Loucy (cell line): ENCODE data around the gene TMEM178B.

Source experiments
- H2AFZ ChIP-seq: fragments of 200-600 bp; sonication (generic); 2 replicates; pipeline ENCODE4 v1.6.0; 2016; ENCODE audit warnings: antibody characterized with exemption, mild to moderate bottlenecking, low read length, moderate library complexity
- H3F3A ChIP-seq: fragments of 200-600 bp; 2 replicates; pipeline ENCODE4 v1.6.0; 2016; ENCODE audit warnings: antibody characterized with exemption, low read depth, mild to moderate bottlenecking
- H3K27me3 ChIP-seq: fragments of 200-600 bp; sonication (generic); 2 replicates; pipeline ENCODE4 v1.6.1; 2014; ENCODE audit warnings: low read length, mild to moderate bottlenecking; ENCODE audit not compliant: insufficient read depth, poor library complexity, severe bottlenecking
- H3K36me3 ChIP-seq: fragments of 200-600 bp; sonication (generic); 2 replicates; pipeline ENCODE4 v1.6.1; 2016; ENCODE audit warnings: low read length; ENCODE audit not compliant: insufficient read depth
- H3K4me1 ChIP-seq: fragments of 200-600 bp; sonication (generic); 2 replicates; pipeline ENCODE4 v1.5.1; 2014; ENCODE audit warnings: low read length, mild to moderate bottlenecking; ENCODE audit not compliant: insufficient read depth, poor library complexity, severe bottlenecking
- H3K4me2 ChIP-seq: fragments of 200-600 bp; sonication (generic); 2 replicates; pipeline ENCODE4 v1.6.0; 2014; ENCODE audit warnings: antibody characterized with exemption, low read length, low read depth, mild to moderate bottlenecking; ENCODE audit not compliant: poor library complexity, severe bottlenecking
- H3K4me3 ChIP-seq: fragments of 200-600 bp; sonication (generic); 2 replicates; pipeline ENCODE4 v1.5.1; 2014; ENCODE audit warnings: low read length, mild to moderate bottlenecking, mixed read lengths; ENCODE audit not compliant: poor library complexity, severe bottlenecking
- H3K79me2 ChIP-seq: fragments of 200-600 bp; sonication (generic); 2 replicates; pipeline ENCODE4 v1.6.1; 2014; ENCODE audit warnings: low read length; ENCODE audit not compliant: insufficient read depth
- H3K9ac ChIP-seq: fragments of 200-600 bp; sonication (generic); 2 replicates; pipeline ENCODE4 v1.6.0; 2014; ENCODE audit warnings: mild to moderate bottlenecking, low read depth, low read length, moderate library complexity; ENCODE audit not compliant: poor library complexity, severe bottlenecking
- H3K9me2 ChIP-seq: fragments of 200-600 bp; sonication (generic); replicated peaks from 2 replicates; pipeline ENCODE4 v1.6.1; 2016; ENCODE audit warnings: low read depth, low read length, mixed read lengths
- H3K9me3 ChIP-seq: fragments of 200-600 bp; sonication (generic); 2 replicates; pipeline ENCODE4 v1.6.1; 2014; ENCODE audit warnings: mild to moderate bottlenecking, antibody characterized with exemption, low read length, low read depth; ENCODE audit not compliant: insufficient read depth
- H4K20me1 ChIP-seq: fragments of 200-600 bp; sonication (generic); 2 replicates; pipeline ENCODE4 v1.6.0; 2014; ENCODE audit warnings: antibody characterized with exemption, low read length, mild to moderate bottlenecking; ENCODE audit not compliant: insufficient read depth, poor library complexity, severe bottlenecking
- CTCF ChIP-seq: fragments of 200-600 bp; sonication (generic); conservative IDR thresholded peaks from 2 replicates; pipeline ENCODE4 v1.5.1; 2014; ENCODE audit warnings: mild to moderate bottlenecking, antibody characterized with exemption, low read length
- EZH2phosphoT487 ChIP-seq: fragments of 200-600 bp; IDR thresholded peaks from 2 replicates; pipeline ENCODE4 v1.6.1; 2018; ENCODE audit warnings: antibody characterized with exemption, mild to moderate bottlenecking, moderate library complexity, borderline replicate concordance

The TMEM178B gene

GRCh38 chr7:141042222-141043193 lies 31.4 kb upstream of the TMEM178B start:
- Histone ChIP-seq H3K4me2 (no peak overlapping the region), H4K20me1 (no peaks in the 10 kb centered on the region), H3K9me3 (no peaks in the 10 kb centered on the region; the same call in 1 of the 2 replicates), H3K36me3 (no peaks in the 10 kb centered on the region), H3K9me2 (no peaks in the 10 kb centered on the region), H3K27me3 (no peaks in the 10 kb centered on the region), H3F3A (no peaks in the 10 kb centered on the region), H3K79me2 (no peaks in the 10 kb centered on the region), H3K9ac (no peak overlapping the region), H2AFZ (no peak overlapping the region), H3K4me1 (no peaks in the 10 kb centered on the region), H3K4me3 (no peak overlapping the region)
- TF ChIP-seq EZH2phosphoT487 (no peak), CTCF (no peak)

DNA sequence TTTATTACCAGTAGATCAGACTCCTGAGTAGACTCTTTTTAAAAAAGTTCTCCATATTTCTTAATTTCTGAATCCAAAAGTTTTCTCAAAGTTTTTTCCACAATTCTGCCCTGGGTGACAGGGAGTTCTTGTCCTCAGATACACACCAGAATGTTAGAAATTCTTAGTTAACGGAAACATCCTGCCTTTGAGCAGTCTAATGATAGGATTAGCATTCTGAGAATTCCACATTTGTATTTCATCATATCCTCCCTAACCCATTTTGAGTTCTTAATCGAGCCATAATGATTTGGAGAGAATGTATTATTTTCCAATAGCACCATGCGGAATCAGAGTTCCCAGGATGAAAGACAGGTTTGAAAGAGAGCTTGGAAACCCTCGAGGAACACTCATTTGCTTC lies 30.2 kb upstream of the TMEM178B start:
- Histone ChIP-seq H3K36me3 (no peaks in the 10 kb centered on the region), H3K4me1 (no peaks in the 10 kb centered on the region), H4K20me1 (no peaks in the 10 kb centered on the region), H3K9me3 (no peaks in the 10 kb centered on the region; the same call in 1 of the 2 replicates), H3K9me2 (no peaks in the 10 kb centered on the region), H3F3A (no peaks in the 10 kb centered on the region), H3K4me3 (no peak overlapping the region), H3K27me3 (no peaks in the 10 kb centered on the region), H3K79me2 (no peaks in the 10 kb centered on the region), H2AFZ (no peak overlapping the region), H3K4me2 (no peak overlapping the region), H3K9ac (no peak overlapping the region)
- TF ChIP-seq EZH2phosphoT487 (no peak), CTCF (no peak)

GRCh38 chr7:141045126-141045841 lies 28.6 kb upstream of the TMEM178B start:
- TF ChIP-seq EZH2phosphoT487 (no peak), CTCF (no peak)
- H3K9me2 ChIP-seq, result no peaks in the 10 kb centered on the region
- H3K36me3 ChIP-seq, result no peaks in the 10 kb centered on the region
- H4K20me1 ChIP-seq, result no peaks in the 10 kb centered on the region
- H3K4me2 ChIP-seq, result no peak overlapping the region
- H3K27me3 ChIP-seq, result no peaks in the 10 kb centered on the region
- no peaks in the 10 kb centered on the region for H3F3A ChIP-seq
- no peak overlapping the region for H3K9ac ChIP-seq
- no peaks in the 10 kb centered on the region for H3K4me1 ChIP-seq
- no peak overlapping the region for H2AFZ ChIP-seq
- no peaks in the 10 kb centered on the region for H3K79me2 ChIP-seq
- H3K9me3 ChIP-seq, result no peaks in the 10 kb centered on the region; the same call in 1 of the 2 replicates
- no peak overlapping the region for H3K4me3 ChIP-seq
